Tibial artery (tissue), 4 donors: ENCODE measurements around the gene ASIC2.

Source experiments
- DNase-seq, 2 donors: peaks; one replicate each; pipeline ENCODE4 v3.0.0-alpha.2; 2019
- H3K27ac ChIP-seq, 2 donors: fragments of 200-600 bp; sonication (generic) in 1 of 2; 1 replicate in 1 of 2; 2 replicates in 1 of 2; pipeline ENCODE4 v1.5.1; 2018 to 2019; ENCODE audit warnings: mild to moderate bottlenecking in 1 of 2
- H3K27me3 ChIP-seq, 2 donors: fragments of 200-600 bp; sonication (generic) in 1 of 2; one replicate each; pipeline versions ENCODE4 v1.5.1 to v1.6.0; 2016 to 2019
- H3K36me3 ChIP-seq, 3 donors: fragments of 200-600 bp; sonication (generic) in 2 of 3; one replicate each; pipeline ENCODE4 v1.5.1; 2016 to 2019; ENCODE audit warnings: mild to moderate bottlenecking in 2 of 3
- H3K4me1 ChIP-seq, 4 donors: fragments of 200-600 bp; sonication (generic) in 2 of 4; 1 replicate in 3 of 4; 2 replicates in 1 of 4; pipeline ENCODE4 v1.5.1; 2016 to 2019
- H3K4me3 ChIP-seq, 2 donors: fragments of 200-600 bp; sonication (generic) in 1 of 2; 1 replicate in 1 of 2; 2 replicates in 1 of 2; pipeline ENCODE4 v1.5.1; 2018 to 2019; ENCODE audit warnings: mild to moderate bottlenecking in 2 of 2
- H3K9me3 ChIP-seq, 3 donors: fragments of 200-600 bp; sonication (generic) in 1 of 3; one replicate each; pipeline ENCODE4 v1.5.1; 2016 to 2019
- intact Hi-C: fragments of 100-400 bp; cut with DNase I; formaldehyde crosslinking; loops from one replicate; pipeline ENCODE4 v1.15.0; 2023; ENCODE audit warnings: low total_unique reads
- TF ChIP-seq, protein P1 (sequence below), 2 experiments: fragments of 200-600 bp in 1 of 2; fragments of 450-650 bp in 1 of 2; IDR thresholded peaks; one replicate each; pipeline ENCODE4 v1.5.1; 2017 to 2019; ENCODE audit warnings: antibody characterized with exemption in 2 of 2, mild to moderate bottlenecking in 1 of 2, moderate library complexity in 1 of 2

ASIC2 gene

GRCh38 chr17:33045216-33045615 is 247.9 kb downstream of the ASIC2 start:
- no peak for DNase-seq
- Histone ChIP-seq H3K4me1 (no peaks in the 10 kb centered on the region), H3K4me3 (no peak overlapping the region), H3K9me3 (no peaks in the 10 kb centered on the region), H3K27me3 (no peaks in the 10 kb centered on the region), H3K36me3 (no peaks in the 10 kb centered on the region), H3K27ac (no peak overlapping the region)
- TF ChIP-seq, protein P1, sequence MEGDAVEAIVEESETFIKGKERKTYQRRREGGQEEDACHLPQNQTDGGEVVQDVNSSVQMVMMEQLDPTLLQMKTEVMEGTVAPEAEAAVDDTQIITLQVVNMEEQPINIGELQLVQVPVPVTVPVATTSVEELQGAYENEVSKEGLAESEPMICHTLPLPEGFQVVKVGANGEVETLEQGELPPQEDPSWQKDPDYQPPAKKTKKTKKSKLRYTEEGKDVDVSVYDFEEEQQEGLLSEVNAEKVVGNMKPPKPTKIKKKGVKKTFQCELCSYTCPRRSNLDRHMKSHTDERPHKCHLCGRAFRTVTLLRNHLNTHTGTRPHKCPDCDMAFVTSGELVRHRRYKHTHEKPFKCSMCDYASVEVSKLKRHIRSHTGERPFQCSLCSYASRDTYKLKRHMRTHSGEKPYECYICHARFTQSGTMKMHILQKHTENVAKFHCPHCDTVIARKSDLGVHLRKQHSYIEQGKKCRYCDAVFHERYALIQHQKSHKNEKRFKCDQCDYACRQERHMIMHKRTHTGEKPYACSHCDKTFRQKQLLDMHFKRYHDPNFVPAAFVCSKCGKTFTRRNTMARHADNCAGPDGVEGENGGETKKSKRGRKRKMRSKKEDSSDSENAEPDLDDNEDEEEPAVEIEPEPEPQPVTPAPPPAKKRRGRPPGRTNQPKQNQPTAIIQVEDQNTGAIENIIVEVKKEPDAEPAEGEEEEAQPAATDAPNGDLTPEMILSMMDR (IDR thresholded peaks at IDR 0.05) = no peak
- intact Hi-C loops = no loop called here

DNA sequence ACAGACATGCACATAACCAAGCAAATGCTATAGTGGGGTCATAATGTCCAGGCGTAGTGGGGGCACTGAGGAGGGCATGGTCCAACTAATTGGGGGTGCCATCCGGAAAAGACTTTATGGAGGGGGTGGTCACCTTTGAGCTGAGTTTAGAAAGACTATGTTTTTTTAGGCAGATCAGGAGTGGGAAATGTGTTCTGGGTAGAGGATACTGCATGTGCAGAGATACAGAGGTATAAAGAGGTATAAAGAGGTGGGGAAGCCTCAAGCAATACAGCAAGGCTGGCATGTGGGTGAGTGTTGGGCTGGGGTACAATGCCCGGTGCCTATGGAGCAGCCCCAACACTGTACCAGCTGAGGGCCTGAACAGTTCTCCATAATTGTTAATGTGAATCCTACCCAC is 248.3 kb downstream of the ASIC2 start:
- H3K4me1 ChIP-seq = no peaks in the 10 kb centered on the region
- DNase-seq = no peak

DNA sequence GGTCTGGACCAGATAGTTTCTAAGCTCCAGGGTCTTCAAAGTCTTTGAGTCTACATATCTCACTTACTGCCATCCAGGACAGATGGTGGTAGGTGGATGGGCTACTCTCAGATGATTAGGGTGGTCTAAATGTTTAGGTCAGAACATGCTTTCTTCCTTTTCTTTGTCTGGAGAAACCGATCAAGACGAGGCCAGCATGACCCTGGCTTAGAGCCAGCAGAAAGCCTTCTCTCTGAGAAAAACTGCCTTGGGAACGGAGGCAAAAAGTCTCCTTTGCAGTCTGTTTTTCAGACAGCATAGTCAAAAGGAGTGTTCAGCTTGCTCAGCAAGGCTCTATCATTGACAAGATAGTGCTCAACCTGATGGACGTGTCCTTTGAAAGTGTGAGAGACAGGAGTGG is 252.6 kb downstream of the ASIC2 start:
- TF ChIP-seq, protein P1 (IDR thresholded peaks at IDR 0.05) = no peak
- no peak overlapping the region for H3K27ac ChIP-seq
- H3K4me3 ChIP-seq = no peak overlapping the region
- intact Hi-C loops = no loop called here
- H3K27me3 ChIP-seq = peaks cover 0 to 10% of the 10 kb centered on the region in 2 donors
- no peaks in the 10 kb centered on the region for H3K9me3 ChIP-seq
- no peaks in the 10 kb centered on the region for H3K36me3 ChIP-seq
- H3K4me1 ChIP-seq = no peaks in the 10 kb centered on the region
- no peak for DNase-seq

More for the DNA sequence above, 248.3 kb downstream of the ASIC2 start:
- TF ChIP-seq, protein P1 (IDR thresholded peaks at IDR 0.05) = no peak
- H3K4me3 ChIP-seq = no peak overlapping the region
- no peaks in the 10 kb centered on the region for H3K27me3 ChIP-seq
- no peaks in the 10 kb centered on the region for H3K9me3 ChIP-seq
- H3K27ac ChIP-seq = no peak overlapping the region
- intact Hi-C loops = no loop called here
- no peaks in the 10 kb centered on the region for H3K36me3 ChIP-seq

DNA sequence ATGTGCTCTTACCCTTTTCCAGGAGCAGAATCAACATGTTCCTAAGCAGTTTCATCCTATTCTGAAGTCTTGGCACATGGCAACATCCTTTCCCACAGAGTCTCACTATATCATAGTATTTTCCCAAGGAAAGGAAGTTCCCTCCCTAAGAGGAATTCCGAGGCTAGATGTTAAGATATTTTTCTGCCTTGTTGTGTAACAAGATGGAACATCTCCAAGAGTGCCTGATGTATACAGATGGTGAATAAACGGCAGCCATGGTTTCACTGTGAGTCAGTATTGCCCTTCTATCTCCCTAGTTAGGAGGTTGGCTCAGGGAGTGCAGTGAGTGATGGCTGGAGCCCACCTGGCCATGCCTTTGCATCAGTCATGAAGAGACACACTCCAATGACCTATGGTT is 253.2 kb downstream of the ASIC2 start:
- H3K27me3 ChIP-seq = peaks cover 0 to 10% of the 10 kb centered on the region in 2 donors
- H3K27ac ChIP-seq = no peak overlapping the region
- H3K4me3 ChIP-seq = no peak overlapping the region
- H3K4me1 ChIP-seq = no peaks in the 10 kb centered on the region
- intact Hi-C loops = no loop called here
- no peak for DNase-seq
- H3K36me3 ChIP-seq = no peaks in the 10 kb centered on the region
- H3K9me3 ChIP-seq = no peaks in the 10 kb centered on the region
- TF ChIP-seq, protein P1 (IDR thresholded peaks at IDR 0.05) = no peak

DNA sequence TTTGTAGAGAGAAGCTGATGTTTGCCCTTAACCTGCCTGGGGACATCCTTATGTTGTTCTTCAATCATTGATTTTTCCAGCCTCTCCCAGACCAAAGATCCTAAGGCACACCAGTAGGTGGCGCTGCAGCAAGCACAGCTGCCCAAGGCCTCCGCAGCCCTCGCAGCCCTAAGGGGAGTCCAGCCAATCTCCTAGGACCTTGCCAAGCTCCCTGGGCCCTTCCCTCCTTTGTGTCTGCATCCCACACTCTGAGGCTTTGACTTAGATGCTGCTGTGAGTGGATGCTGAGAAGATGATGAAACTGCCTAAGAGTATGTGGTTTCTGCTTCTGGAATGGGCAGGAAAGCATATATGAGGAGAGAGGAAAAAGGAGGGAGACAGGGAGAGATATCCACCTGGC is 254.4 kb downstream of the ASIC2 start:
- intact Hi-C loops = no loop called here
- Histone ChIP-seq H3K36me3 (no peaks in the 10 kb centered on the region), H3K27me3 (peaks cover 0 to 19% of the 10 kb centered on the region in 2 donors), H3K27ac (no peak overlapping the region), H3K4me1 (no peaks in the 10 kb centered on the region), H3K4me3 (no peak overlapping the region), H3K9me3 (no peaks in the 10 kb centered on the region)
- TF ChIP-seq, protein P1 (IDR thresholded peaks at IDR 0.05) = peak in 1 of 2 experiments; percentile 33
- DNase-seq = no peak

GRCh38 chr17:33033176-33033575 is 259.9 kb downstream of the ASIC2 start:
- Histone ChIP-seq H3K27ac (no peak overlapping the region), H3K4me1 (no peaks in the 10 kb centered on the region), H3K27me3 (peaks cover 0 to 25% of the 10 kb centered on the region in 2 donors), H3K4me3 (no peak overlapping the region), H3K9me3 (no peaks in the 10 kb centered on the region), H3K36me3 (no peaks in the 10 kb centered on the region)
- intact Hi-C loops = no loop called here
- TF ChIP-seq, protein P1 (IDR thresholded peaks at IDR 0.05) = no peak
- no peak for DNase-seq
